SH-SY5Y (cell line): Measurements from ENCODE around the gene RAD50.

Source experiments
- GATA2 ChIP-seq: IDR thresholded peaks from 2 replicates; pipeline ENCODE4 v1.6.1; 2011; ENCODE audit warnings: mild to moderate bottlenecking, low read depth, low read length
- GATA3 ChIP-seq: IDR thresholded peaks from 2 replicates; pipeline ENCODE4 v1.6.1; 2011; ENCODE audit warnings: low read depth, mild to moderate bottlenecking, low read length, moderate library complexity

GRCh38 chr5:132651838-132652469, 95.2 kb downstream of the RAD50 start:
- TF ChIP-seq GATA2 = no peak
- no peak for TF ChIP-seq GATA3
